ENCODE data around the gene MYO9B. TPM values are rescaled to one million over a fixed set of nuclear protein-coding genes. Genes with fewer than 3 reads are reported as not detected.
A peak's percentile ranks its signal among the peaks of the same experiment; 100 is the strongest.

Gene MYO9B
- total RNA-seq, 1 donor from 2014 or later, result 94.3 TPM

GRCh38 chr19:17118957-17119356, 43.4 kb downstream of the MYO9B start:
- DNase-seq (ENCODE audit: extremely low spot score, unreplicated experiment), result no peak
- Mint-ChIP-seq H3K4me3 (ENCODE audit: unreplicated experiment) (no peak overlapping the region), H3K4me1 (ENCODE audit: unreplicated experiment) (no peaks in the 10 kb centered on the region), H3K27me3 (ENCODE audit: unreplicated experiment) (no peaks in the 10 kb centered on the region), H3K36me3 (ENCODE audit: unreplicated experiment) (peaks cover 8% of the 10 kb centered on the region), H3K9me3 (ENCODE audit: unreplicated experiment) (no peaks in the 10 kb centered on the region), H3K27ac (ENCODE audit: unreplicated experiment) (no peak overlapping the region)
- no peak for TF ChIP-seq CTCF (IDR thresholded peaks at IDR 0.05)

GRCh38 chr19:17121736-17122293, 46.2 kb downstream of the MYO9B start:
- H3K9me3 Mint-ChIP-seq (ENCODE audit: unreplicated experiment), result no peaks in the 10 kb centered on the region
- no peak for TF ChIP-seq CTCF (IDR thresholded peaks at IDR 0.05)
- no peak for DNase-seq (ENCODE audit: extremely low spot score, unreplicated experiment)
- H3K4me3 Mint-ChIP-seq (ENCODE audit: unreplicated experiment), result no peak overlapping the region
- peaks cover 5% of the 10 kb centered on the region for H3K36me3 Mint-ChIP-seq (ENCODE audit: unreplicated experiment)
- no peak overlapping the region for H3K27ac Mint-ChIP-seq (ENCODE audit: unreplicated experiment)
- no peaks in the 10 kb centered on the region for H3K27me3 Mint-ChIP-seq (ENCODE audit: unreplicated experiment)
- peaks cover 23% of the 10 kb centered on the region for H3K4me1 Mint-ChIP-seq (ENCODE audit: unreplicated experiment)

- no peak overlapping the region for H3K27ac Mint-ChIP-seq (ENCODE audit: unreplicated experiment)
- H3K9me3 Mint-ChIP-seq (ENCODE audit: unreplicated experiment), result no peaks in the 10 kb centered on the region
- TF ChIP-seq CTCF (IDR thresholded peaks at IDR 0.05), result no peak
- H3K4me3 Mint-ChIP-seq (ENCODE audit: unreplicated experiment), result no peak overlapping the region
- H3K27me3 Mint-ChIP-seq (ENCODE audit: unreplicated experiment), result no peaks in the 10 kb centered on the region
- peaks cover 5% of the 10 kb centered on the region for H3K36me3 Mint-ChIP-seq (ENCODE audit: unreplicated experiment)
- DNase-seq (ENCODE audit: extremely low spot score, unreplicated experiment), result no peak
- peaks cover 29% of the 10 kb centered on the region for H3K4me1 Mint-ChIP-seq (ENCODE audit: unreplicated experiment)
Observed at GRCh38 chr19:17123041-17123440, 47.5 kb downstream of the MYO9B start.

- H3K27ac Mint-ChIP-seq (ENCODE audit: unreplicated experiment), result peak overlapping the region; percentile 75
- no peak for TF ChIP-seq CTCF (IDR thresholded peaks at IDR 0.05)
- peaks cover 29% of the 10 kb centered on the region for H3K4me1 Mint-ChIP-seq (ENCODE audit: unreplicated experiment)
- H3K9me3 Mint-ChIP-seq (ENCODE audit: unreplicated experiment), result no peaks in the 10 kb centered on the region
- H3K27me3 Mint-ChIP-seq (ENCODE audit: unreplicated experiment), result no peaks in the 10 kb centered on the region
- H3K4me3 Mint-ChIP-seq (ENCODE audit: unreplicated experiment), result no peak overlapping the region
- no peak for DNase-seq (ENCODE audit: extremely low spot score, unreplicated experiment)
- H3K36me3 Mint-ChIP-seq (ENCODE audit: unreplicated experiment), result peaks cover 9% of the 10 kb centered on the region
Observed at GRCh38 chr19:17124025-17124424, 48.4 kb downstream of the MYO9B start.

- Mint-ChIP-seq H3K27ac (ENCODE audit: unreplicated experiment) (peak overlapping the region; percentile 96), H3K36me3 (ENCODE audit: unreplicated experiment) (peaks cover 4% of the 10 kb centered on the region), H3K27me3 (ENCODE audit: unreplicated experiment) (no peaks in the 10 kb centered on the region), H3K4me3 (ENCODE audit: unreplicated experiment) (peak overlapping the region; percentile 38), H3K9me3 (ENCODE audit: unreplicated experiment) (no peaks in the 10 kb centered on the region), H3K4me1 (ENCODE audit: unreplicated experiment) (peaks cover 29% of the 10 kb centered on the region)
- DNase-seq (ENCODE audit: extremely low spot score, unreplicated experiment), result no peak
- no peak for TF ChIP-seq CTCF (IDR thresholded peaks at IDR 0.05)
Observed at GRCh38 chr19:17125062-17125727, 49.6 kb downstream of the MYO9B start.
